HepG2 (cell line): ENCODE results near the gene SAMM50. TPM values are rescaled to one million over a fixed set of nuclear protein-coding genes. Genes with fewer than 3 reads are reported as not detected.

Experiments
- AGO1 ChIP-seq: fragments of 200-400 bp; formaldehyde crosslinking; IDR thresholded peaks from 2 replicates; pipeline ENCODE4 v1.6.1; 2017; ENCODE audit warnings: mild to moderate bottlenecking, low read depth, low read length, moderate library complexity; ENCODE audit not compliant: poor library complexity, severe bottlenecking
- CHCHD3 ChIP-seq: sonication (generic); formaldehyde crosslinking; IDR thresholded peaks from 2 replicates; pipeline ENCODE4 v1.8.0; 2022; ENCODE audit warnings: mild to moderate bottlenecking, missing genetic modification reagents, moderate library complexity
- IKZF4 ChIP-seq: sonication (generic); formaldehyde crosslinking; IDR thresholded peaks from 2 replicates; pipeline ENCODE4 v1.5.1; 2020; ENCODE audit warnings: borderline replicate concordance, mild to moderate bottlenecking, low read depth, missing genetic modification reagents; ENCODE audit errors: not compliant biosample characterization
- MAFK ChIP-seq, 2 experiments: IDR thresholded peaks in 1 of 2; conservative IDR thresholded peaks in 1 of 2; 2 replicates each; pipeline ENCODE4 v1.6.1; 2011; ENCODE audit warnings: improper control_type of control experiment in 2 of 2, low read length in 2 of 2
- MEF2D ChIP-seq: sonication (generic); formaldehyde crosslinking; IDR thresholded peaks from 2 replicates; pipeline ENCODE4 v1.5.1; 2020; ENCODE audit warnings: mild to moderate bottlenecking, missing genetic modification reagents
- PHF21A ChIP-seq: sonication (generic); formaldehyde crosslinking; IDR thresholded peaks from 2 replicates; pipeline ENCODE4 v1.5.0; 2020; ENCODE audit warnings: mild to moderate bottlenecking, missing genetic modification reagents
- SMAD3 ChIP-seq: sonication (generic); formaldehyde crosslinking; IDR thresholded peaks from 2 replicates; pipeline ENCODE4 v1.4.0; 2020; ENCODE audit warnings: missing genetic modification reagents
- TMF1 ChIP-seq: sonication (generic); formaldehyde crosslinking; IDR thresholded peaks from 2 replicates; pipeline ENCODE4 v1.8.1; 2022; ENCODE audit warnings: low read depth, missing genetic modification reagents
- ZNF232 ChIP-seq: sonication (generic); formaldehyde crosslinking; IDR thresholded peaks from 2 replicates; pipeline ENCODE4 v1.4.0; 2020; ENCODE audit warnings: missing genetic modification reagents, borderline replicate concordance
- ZNF317 ChIP-seq: sonication (generic); formaldehyde crosslinking; IDR thresholded peaks from 2 replicates; pipeline ENCODE4 v1.5.0; 2020; ENCODE audit warnings: mild to moderate bottlenecking, missing genetic modification reagents
- ZNF33B ChIP-seq: sonication (generic); formaldehyde crosslinking; IDR thresholded peaks from 2 replicates; pipeline ENCODE4 v1.5.1; 2020; ENCODE audit warnings: mild to moderate bottlenecking, missing genetic modification reagents
- ZNF768 ChIP-seq: sonication (generic); formaldehyde crosslinking; IDR thresholded peaks from 2 replicates; pipeline ENCODE4 v1.4.0; 2020; ENCODE audit warnings: missing genetic modification reagents
- ZNF841 ChIP-seq: sonication (generic); formaldehyde crosslinking; IDR thresholded peaks from 2 replicates; pipeline ENCODE4 v1.8.1; 2023; ENCODE audit warnings: missing genetic modification reagents, borderline replicate concordance
- ZSCAN21 ChIP-seq: sonication (generic); formaldehyde crosslinking; IDR thresholded peaks from 2 replicates; pipeline ENCODE4 v1.8.0; 2022; ENCODE audit warnings: mild to moderate bottlenecking, missing genetic modification reagents, moderate library complexity, borderline replicate concordance
- polyA plus RNA-seq, 8 experiments: library from polyadenylated mRNA; depleted of rRNA in 3 of 8; stranded (reverse) in 7 of 8; unstranded in 1 of 8; fragments of >200 nt; fragmentation: Illumina TruSeq in 4 of 8; extraction: Trizol in 4 of 8; gene quantifications; 2 replicates each; pipeline versions ENCODE4 v1.2.1 to v1.2.3, GENCODE V29; 2011 to 2016; ENCODE audit warnings: low read depth in 4 of 8, missing spikeins in 1 of 8, mixed read lengths in 1 of 8; ENCODE audit not compliant: insufficient read depth in 1 of 8
- total RNA-seq, 5 experiments: library from RNA; depleted of rRNA; stranded (reverse); fragments of >200 nt; fragmentation: Illumina TruSeq; extraction: Trizol; gene quantifications; 2 replicates each; pipeline ENCODE4 v1.2.3, GENCODE V29; 2016; ENCODE audit warnings: low read depth in 1 of 5
- TF ChIP-seq, protein P1 (sequence below): sonication (generic); formaldehyde crosslinking; IDR thresholded peaks from 2 replicates; pipeline ENCODE4 v1.5.0; 2020; ENCODE audit warnings: mild to moderate bottlenecking, missing genetic modification reagents, borderline replicate concordance
- TF ChIP-seq, protein P2 (sequence below): IDR thresholded peaks from 2 replicates; pipeline ENCODE4 v1.6.1; 2016
- TF ChIP-seq, protein P3 (sequence below): sonication (generic); formaldehyde crosslinking; IDR thresholded peaks from 2 replicates; pipeline ENCODE4 v1.4.0; 2020; ENCODE audit warnings: missing genetic modification reagents, borderline replicate concordance
- TF ChIP-seq, protein P4 (sequence below): sonication (generic); formaldehyde crosslinking; IDR thresholded peaks from 2 replicates; pipeline ENCODE4 v1.4.0; 2020; ENCODE audit warnings: missing genetic modification reagents, mild to moderate bottlenecking, borderline replicate concordance

The SAMM50 gene
- total and polyA plus RNA-seq, 2 of the 13 experiments (the other 11 are each of a cell fraction or from before 2014, with no cell fraction given) = 34.7 to 63.4 TPM

DNA sequence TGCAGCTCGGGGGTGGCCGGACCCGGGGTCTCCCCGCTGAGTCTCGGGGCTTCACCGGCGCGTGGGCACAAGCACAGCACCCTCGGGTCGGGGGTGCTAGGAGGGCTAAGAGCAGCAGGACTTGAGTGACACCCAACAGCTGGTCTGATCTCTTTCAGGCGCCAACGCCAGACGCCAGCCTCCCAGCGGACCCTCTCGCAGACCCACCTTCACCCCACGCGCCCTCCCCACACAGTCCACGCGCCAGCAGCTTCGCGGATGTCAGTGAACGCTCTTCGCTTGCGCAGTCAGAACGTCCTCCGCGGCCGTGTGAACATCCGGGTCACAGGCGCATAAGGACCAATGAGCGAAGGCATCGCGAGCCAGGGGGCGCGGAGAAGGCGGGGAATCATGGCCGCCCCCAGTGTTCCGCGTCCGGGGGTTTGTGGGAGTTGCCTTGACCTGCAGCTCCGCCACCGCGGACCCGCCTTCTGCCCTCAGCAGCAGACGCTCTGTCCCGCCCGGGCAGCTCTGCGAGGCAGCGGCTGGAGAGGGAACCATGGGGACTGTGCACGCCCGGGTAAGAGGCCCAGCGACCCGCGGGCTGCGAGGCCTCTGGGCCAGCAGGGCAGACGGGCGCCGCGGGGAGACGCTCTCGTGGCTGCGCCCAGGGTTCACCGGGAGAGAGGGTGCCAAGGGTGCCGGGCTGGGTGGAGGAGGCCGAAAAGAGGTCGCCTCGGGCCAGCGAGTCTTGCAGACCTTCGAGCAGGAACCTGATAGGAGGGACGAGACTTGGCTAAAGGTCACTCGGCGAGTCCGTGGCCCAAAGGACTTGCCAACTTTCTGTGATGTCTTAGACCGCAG, at the start of gene SAMM50 (continued):
- TF ChIP-seq IKZF4 (CRISPR knock-in tag) (no peak), SMAD3 (CRISPR knock-in tag) (no peak), ZNF768 (CRISPR knock-in tag) (peak; percentile 60; the same call in 1 of the 2 replicates), MEF2D (CRISPR knock-in tag) (peak; percentile 53; the same call in 1 of the 2 replicates), ZSCAN21 (CRISPR knock-in tag) (peak; percentile 80; the same call in 1 of the 2 replicates), ZNF841 (CRISPR knock-in tag) (0 out of 2 replicates have a peak, but pooled peaks have one; percentile 38), PHF21A (peak; percentile 66; the same call in 1 of the 2 replicates), ZNF317 (peak; percentile 55; the same call in 1 of the 2 replicates), CHCHD3 (CRISPR knock-in tag) (no peak), ZNF232 (CRISPR knock-in tag) (no peak; the same call in 1 of the 2 replicates), AGO1 (peak; percentile 67), ZNF33B (CRISPR knock-in tag) (peak; percentile 61; the same call in 1 of the 2 replicates), TMF1 (CRISPR knock-in tag) (no peak), MAFK (conservative IDR thresholded peaks at IDR 0.05 in 1 of 2, IDR thresholded peaks at IDR 0.05 in 1 of 2; ENCODE audit: low read length in 2 of 2) (no peak)
- TF ChIP-seq, protein P1, sequence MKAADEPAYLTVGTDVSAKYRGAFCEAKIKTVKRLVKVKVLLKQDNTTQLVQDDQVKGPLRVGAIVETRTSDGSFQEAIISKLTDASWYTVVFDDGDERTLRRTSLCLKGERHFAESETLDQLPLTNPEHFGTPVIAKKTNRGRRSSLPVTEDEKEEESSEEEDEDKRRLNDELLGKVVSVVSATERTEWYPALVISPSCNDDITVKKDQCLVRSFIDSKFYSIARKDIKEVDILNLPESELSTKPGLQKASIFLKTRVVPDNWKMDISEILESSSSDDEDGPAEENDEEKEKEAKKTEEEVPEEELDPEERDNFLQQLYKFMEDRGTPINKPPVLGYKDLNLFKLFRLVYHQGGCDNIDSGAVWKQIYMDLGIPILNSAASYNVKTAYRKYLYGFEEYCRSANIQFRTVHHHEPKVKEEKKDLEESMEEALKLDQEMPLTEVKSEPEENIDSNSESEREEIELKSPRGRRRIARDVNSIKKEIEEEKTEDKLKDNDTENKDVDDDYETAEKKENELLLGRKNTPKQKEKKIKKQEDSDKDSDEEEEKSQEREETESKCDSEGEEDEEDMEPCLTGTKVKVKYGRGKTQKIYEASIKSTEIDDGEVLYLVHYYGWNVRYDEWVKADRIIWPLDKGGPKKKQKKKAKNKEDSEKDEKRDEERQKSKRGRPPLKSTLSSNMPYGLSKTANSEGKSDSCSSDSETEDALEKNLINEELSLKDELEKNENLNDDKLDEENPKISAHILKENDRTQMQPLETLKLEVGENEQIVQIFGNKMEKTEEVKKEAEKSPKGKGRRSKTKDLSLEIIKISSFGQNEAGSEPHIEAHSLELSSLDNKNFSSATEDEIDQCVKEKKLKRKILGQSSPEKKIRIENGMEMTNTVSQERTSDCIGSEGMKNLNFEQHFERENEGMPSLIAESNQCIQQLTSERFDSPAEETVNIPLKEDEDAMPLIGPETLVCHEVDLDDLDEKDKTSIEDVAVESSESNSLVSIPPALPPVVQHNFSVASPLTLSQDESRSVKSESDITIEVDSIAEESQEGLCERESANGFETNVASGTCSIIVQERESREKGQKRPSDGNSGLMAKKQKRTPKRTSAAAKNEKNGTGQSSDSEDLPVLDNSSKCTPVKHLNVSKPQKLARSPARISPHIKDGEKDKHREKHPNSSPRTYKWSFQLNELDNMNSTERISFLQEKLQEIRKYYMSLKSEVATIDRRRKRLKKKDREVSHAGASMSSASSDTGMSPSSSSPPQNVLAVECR (CRISPR knock-in tag) = peak; percentile 95
- TF ChIP-seq, protein P2, sequence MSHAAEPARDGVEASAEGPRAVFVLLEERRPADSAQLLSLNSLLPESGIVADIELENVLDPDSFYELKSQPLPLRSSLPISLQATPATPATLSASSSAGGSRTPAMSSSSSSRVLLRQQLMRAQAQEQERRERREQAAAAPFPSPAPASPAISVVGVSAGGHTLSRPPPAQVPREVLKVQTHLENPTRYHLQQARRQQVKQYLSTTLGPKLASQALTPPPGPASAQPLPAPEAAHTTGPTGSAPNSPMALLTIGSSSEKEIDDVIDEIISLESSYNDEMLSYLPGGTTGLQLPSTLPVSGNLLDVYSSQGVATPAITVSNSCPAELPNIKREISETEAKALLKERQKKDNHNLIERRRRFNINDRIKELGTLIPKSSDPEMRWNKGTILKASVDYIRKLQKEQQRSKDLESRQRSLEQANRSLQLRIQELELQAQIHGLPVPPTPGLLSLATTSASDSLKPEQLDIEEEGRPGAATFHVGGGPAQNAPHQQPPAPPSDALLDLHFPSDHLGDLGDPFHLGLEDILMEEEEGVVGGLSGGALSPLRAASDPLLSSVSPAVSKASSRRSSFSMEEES (CRISPR knock-in tag) = peak; percentile 43; the same call in 1 of the 2 replicates
- TF ChIP-seq, protein P3, sequence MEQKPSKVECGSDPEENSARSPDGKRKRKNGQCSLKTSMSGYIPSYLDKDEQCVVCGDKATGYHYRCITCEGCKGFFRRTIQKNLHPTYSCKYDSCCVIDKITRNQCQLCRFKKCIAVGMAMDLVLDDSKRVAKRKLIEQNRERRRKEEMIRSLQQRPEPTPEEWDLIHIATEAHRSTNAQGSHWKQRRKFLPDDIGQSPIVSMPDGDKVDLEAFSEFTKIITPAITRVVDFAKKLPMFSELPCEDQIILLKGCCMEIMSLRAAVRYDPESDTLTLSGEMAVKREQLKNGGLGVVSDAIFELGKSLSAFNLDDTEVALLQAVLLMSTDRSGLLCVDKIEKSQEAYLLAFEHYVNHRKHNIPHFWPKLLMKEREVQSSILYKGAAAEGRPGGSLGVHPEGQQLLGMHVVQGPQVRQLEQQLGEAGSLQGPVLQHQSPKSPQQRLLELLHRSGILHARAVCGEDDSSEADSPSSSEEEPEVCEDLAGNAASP (CRISPR knock-in tag) = no peak; the same call in none of the 2 replicates
- TF ChIP-seq, protein P4, sequence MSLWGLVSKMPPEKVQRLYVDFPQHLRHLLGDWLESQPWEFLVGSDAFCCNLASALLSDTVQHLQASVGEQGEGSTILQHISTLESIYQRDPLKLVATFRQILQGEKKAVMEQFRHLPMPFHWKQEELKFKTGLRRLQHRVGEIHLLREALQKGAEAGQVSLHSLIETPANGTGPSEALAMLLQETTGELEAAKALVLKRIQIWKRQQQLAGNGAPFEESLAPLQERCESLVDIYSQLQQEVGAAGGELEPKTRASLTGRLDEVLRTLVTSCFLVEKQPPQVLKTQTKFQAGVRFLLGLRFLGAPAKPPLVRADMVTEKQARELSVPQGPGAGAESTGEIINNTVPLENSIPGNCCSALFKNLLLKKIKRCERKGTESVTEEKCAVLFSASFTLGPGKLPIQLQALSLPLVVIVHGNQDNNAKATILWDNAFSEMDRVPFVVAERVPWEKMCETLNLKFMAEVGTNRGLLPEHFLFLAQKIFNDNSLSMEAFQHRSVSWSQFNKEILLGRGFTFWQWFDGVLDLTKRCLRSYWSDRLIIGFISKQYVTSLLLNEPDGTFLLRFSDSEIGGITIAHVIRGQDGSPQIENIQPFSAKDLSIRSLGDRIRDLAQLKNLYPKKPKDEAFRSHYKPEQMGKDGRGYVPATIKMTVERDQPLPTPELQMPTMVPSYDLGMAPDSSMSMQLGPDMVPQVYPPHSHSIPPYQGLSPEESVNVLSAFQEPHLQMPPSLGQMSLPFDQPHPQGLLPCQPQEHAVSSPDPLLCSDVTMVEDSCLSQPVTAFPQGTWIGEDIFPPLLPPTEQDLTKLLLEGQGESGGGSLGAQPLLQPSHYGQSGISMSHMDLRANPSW (CRISPR knock-in tag) = no peak; the same call in 1 of the 2 replicates
